GM23338 (cell line): ENCODE data around the gene LSP1. TPM values are rescaled to one million over a fixed set of nuclear protein-coding genes. Genes with fewer than 3 reads are reported as not detected.

Experiments
- ATAC-seq: fragments of 200-7000 bp; cut with Tn5 transposase; 3 replicates; pipeline ENCODE4 v1.9.1; 2020
- DNase-seq: peaks from one replicate; pipeline ENCODE4 v3.0.0-alpha.2; 2015; ENCODE audit warnings: low spot score
- H2AFZ ChIP-seq: fragments of 200-600 bp; sonication (generic); 2 replicates; pipeline ENCODE4 v1.8.0; 2016; ENCODE audit warnings: antibody characterized with exemption, mild to moderate bottlenecking, moderate library complexity
- H3F3A ChIP-seq: fragments of 200-600 bp; sonication (generic); replicated peaks from 2 replicates; pipeline ENCODE4 v1.8.0; 2017; ENCODE audit warnings: antibody characterized with exemption, mixed run types, low read depth
- H3K27ac ChIP-seq: fragments of 200-600 bp; sonication (generic); 2 replicates; pipeline ENCODE4 v1.6.1; 2016; ENCODE audit warnings: low read depth
- H3K27me3 ChIP-seq: fragments of 200-600 bp; sonication (generic); 2 replicates; pipeline ENCODE4 v1.8.0; 2016; ENCODE audit warnings: mild to moderate bottlenecking, mixed run types, moderate library complexity; ENCODE audit not compliant: insufficient read depth
- H3K36me3 ChIP-seq: fragments of 200-600 bp; sonication (generic); 2 replicates; pipeline ENCODE4 v1.8.0; 2016; ENCODE audit warnings: mild to moderate bottlenecking; ENCODE audit not compliant: insufficient read depth
- H3K4me1 ChIP-seq: fragments of 200-600 bp; sonication (generic); 2 replicates; pipeline ENCODE4 v1.8.0; 2016; ENCODE audit warnings: mild to moderate bottlenecking, moderate library complexity; ENCODE audit not compliant: insufficient read depth
- H3K4me2 ChIP-seq: fragments of 200-600 bp; sonication (generic); 2 replicates; pipeline ENCODE4 v1.7.1; 2017; ENCODE audit warnings: mixed run types
- H3K4me3 ChIP-seq: fragments of 200-600 bp; sonication (generic); 2 replicates; pipeline ENCODE4 v1.6.1; 2016; ENCODE audit warnings: mixed run types
- H3K79me2 ChIP-seq: fragments of 200-600 bp; sonication (generic); replicated peaks from 2 replicates; pipeline ENCODE4 v1.8.0; 2017; ENCODE audit warnings: mild to moderate bottlenecking; ENCODE audit not compliant: insufficient read depth
- H3K9me2 ChIP-seq: fragments of 200-600 bp; sonication (generic); 2 replicates; pipeline ENCODE4 v1.8.0; 2017; ENCODE audit not compliant: insufficient read depth
- H4K20me1 ChIP-seq: fragments of 200-600 bp; sonication (generic); replicated peaks from 2 replicates; pipeline ENCODE4 v1.8.0; 2017; ENCODE audit warnings: mild to moderate bottlenecking; ENCODE audit not compliant: insufficient read depth
- H3K27ac Mint-ChIP-seq: 2 replicates; pipeline ENCODE4 v1.8.0; 2020; ENCODE audit warnings: inconsistent platforms, mild to moderate bottlenecking, moderate library complexity, mixed read lengths
- H3K27me3 Mint-ChIP-seq: 3 replicates; pipeline ENCODE4 v1.8.0; 2022; ENCODE audit warnings: low read depth, mild to moderate bottlenecking, moderate library complexity, mixed read lengths, inconsistent platforms; ENCODE audit not compliant: insufficient read depth, poor library complexity
- H3K36me3 Mint-ChIP-seq: 3 replicates; pipeline ENCODE4 v1.8.0; 2021; ENCODE audit warnings: low read depth, mild to moderate bottlenecking, inconsistent platforms, moderate library complexity, mixed read lengths
- H3K4me1 Mint-ChIP-seq: 3 replicates; pipeline ENCODE4 v1.8.0; 2020; ENCODE audit warnings: mild to moderate bottlenecking, inconsistent platforms, mixed read lengths
- H3K4me3 Mint-ChIP-seq: 3 replicates; pipeline ENCODE4 v1.8.0; 2021; ENCODE audit warnings: moderate library complexity, mild to moderate bottlenecking, inconsistent platforms, mixed read lengths
- H3K9me3 Mint-ChIP-seq: 3 replicates; pipeline ENCODE4 v1.8.0; 2020; ENCODE audit warnings: moderate library complexity, mild to moderate bottlenecking, inconsistent platforms, mixed read lengths
- CTCF ChIP-seq, 2 experiments: fragments of 200-600 bp in 1 of 2; sonication (generic) in 1 of 2; conservative IDR thresholded peaks; 2 replicates each; pipeline versions ENCODE4 v1.5.1 to v1.6.1; 2016 to 2017; ENCODE audit warnings: antibody characterized with exemption in 2 of 2, low read depth in 2 of 2, mild to moderate bottlenecking in 2 of 2, moderate library complexity in 1 of 2
- ETS1 ChIP-seq: IDR thresholded peaks from 2 replicates; pipeline ENCODE4 v1.6.1; 2016; ENCODE audit warnings: antibody characterized with exemption
- EZH2 ChIP-seq: fragments of 200-600 bp; sonication (generic); IDR thresholded peaks from one replicate; pipeline ENCODE4 v1.8.0; 2017; ENCODE audit warnings: antibody characterized with exemption, mild to moderate bottlenecking, low read depth; ENCODE audit not compliant: unreplicated experiment
- JUNB ChIP-seq: IDR thresholded peaks from one replicate; pipeline ENCODE4 v1.6.1; 2016; ENCODE audit warnings: antibody characterized with exemption; ENCODE audit not compliant: unreplicated experiment
- NANOG ChIP-seq: IDR thresholded peaks from 2 replicates; pipeline ENCODE4 v1.6.1; 2016; ENCODE audit warnings: antibody characterized with exemption, borderline replicate concordance
- POLR2AphosphoS5 ChIP-seq: IDR thresholded peaks from 2 replicates; pipeline ENCODE4 v1.6.1; 2016; ENCODE audit warnings: antibody characterized with exemption, low read depth
- REST ChIP-seq: IDR thresholded peaks from one replicate; pipeline ENCODE4 v1.6.1; 2018; ENCODE audit warnings: antibody characterized with exemption; ENCODE audit not compliant: unreplicated experiment
- STAT1 ChIP-seq: IDR thresholded peaks from one replicate; pipeline ENCODE4 v1.6.1; 2016; ENCODE audit warnings: antibody characterized with exemption; ENCODE audit not compliant: unreplicated experiment
- ZNF114 ChIP-seq: fragments of 250-450 bp; sonication (Bioruptor Pico); IDR thresholded peaks from 2 replicates; pipeline ENCODE4 v1.5.0; 2020; ENCODE audit warnings: mild to moderate bottlenecking, moderate library complexity
- polyA plus RNA-seq: library from polyadenylated mRNA; unstranded; fragments of >200 nt; fragmentation: Nextera tagmentation; extraction: Ambion mirVana; gene quantifications from 2 replicates; pipeline ENCODE4 v1.2.1, GENCODE V29; 2016
- total RNA-seq: library from RNA; depleted of rRNA; stranded (reverse); fragments of >200 nt; shearing (Covaris generic); gene quantifications from 2 replicates; pipeline ENCODE4 v1.2.3, GENCODE V29; 2014

LSP1 gene
- total and polyA plus RNA-seq, 2 experiments from 2014 or later = 0.84 TPM; not detected in 1

GRCh38 chr11:1917523-1918435 lies 64.9 kb downstream of the LSP1 start:
- Histone ChIP-seq H3K4me2 (no peak overlapping the region), H3K27me3 (no peaks in the 10 kb centered on the region), H3F3A (no peaks in the 10 kb centered on the region), H3K9me2 (no peaks in the 10 kb centered on the region), H2AFZ (no peak overlapping the region), H4K20me1 (no peaks in the 10 kb centered on the region), H3K36me3 (no peaks in the 10 kb centered on the region), H3K27ac (no peak overlapping the region), H3K79me2 (no peaks in the 10 kb centered on the region), H3K4me3 (no peak overlapping the region), H3K4me1 (no peaks in the 10 kb centered on the region)
- Mint-ChIP-seq H3K4me1 (no peaks in the 10 kb centered on the region), H3K9me3 (peaks cover 6% of the 10 kb centered on the region; the same call in 2 of the 3 replicates), H3K4me3 (no peak overlapping the region), H3K27ac (no peak overlapping the region), H3K36me3 (no peaks in the 10 kb centered on the region; the same call in 2 of the 3 replicates), H3K27me3 (peaks cover 5% of the 10 kb centered on the region)
- TF ChIP-seq NANOG = no peak
- peak; percentile 53 to 71 for TF ChIP-seq CTCF (conservative IDR thresholded peaks at IDR 0.05; ENCODE audit: low read depth in 2 of 2)
- DNase-seq (peak; percentile 59), ATAC-seq (peak; percentile 93)

GRCh38 chr11:1918436-1919315 lies 65.8 kb downstream of the LSP1 start:
- Histone ChIP-seq H3K4me3 (no peak overlapping the region), H2AFZ (no peak overlapping the region), H3K4me2 (no peak overlapping the region), H4K20me1 (no peaks in the 10 kb centered on the region), H3K36me3 (no peaks in the 10 kb centered on the region), H3F3A (no peaks in the 10 kb centered on the region), H3K9me2 (no peaks in the 10 kb centered on the region), H3K27ac (no peak overlapping the region), H3K79me2 (no peaks in the 10 kb centered on the region), H3K4me1 (no peaks in the 10 kb centered on the region), H3K27me3 (no peaks in the 10 kb centered on the region)
- Mint-ChIP-seq H3K27me3 (peaks cover 3% of the 10 kb centered on the region), H3K27ac (no peak overlapping the region), H3K4me3 (no peak overlapping the region), H3K9me3 (peaks cover 6% of the 10 kb centered on the region; the same call in 2 of the 3 replicates), H3K4me1 (no peaks in the 10 kb centered on the region), H3K36me3 (no peaks in the 10 kb centered on the region; the same call in 2 of the 3 replicates)
- no peak for TF ChIP-seq ZNF114
- no peak for TF ChIP-seq JUNB
- no peak for TF ChIP-seq ETS1
- TF ChIP-seq STAT1 = no peak
- no peak for TF ChIP-seq NANOG
- TF ChIP-seq POLR2AphosphoS5 = no peak
- TF ChIP-seq EZH2 = no peak
- no peak for TF ChIP-seq REST
- no peak for ATAC-seq
- DNase-seq = no peak
